OCI-LY7 (cell line): ENCODE measurements around the gene ADARB2. TPM values are rescaled to one million over a fixed set of nuclear protein-coding genes. Genes with fewer than 3 reads are reported as not detected.
A peak's percentile ranks its signal among the peaks of the same experiment; 100 is the strongest.

Experiments
- BruUV-seq: library from RNA; stranded (reverse); fragments of 400-500 nt; replicated peaks from 2 replicates; lab custom pipeline; 2021; lab: Mats Ljungman, UMichigan
- CTCF ChIA-PET: fragments of 300-600 bp; sonication (Branson Sonifier 250); formaldehyde crosslinking; loops from one replicate; lab custom pipeline; 2022; ENCODE audit warnings: antibody characterized with exemption; ENCODE audit not compliant: unreplicated experiment; lab: Charles Lee
- POLR2A ChIA-PET: fragments of 300-600 bp; sonication (Branson Sonifier 250); formaldehyde crosslinking; loops from one replicate; lab custom pipeline; 2022; ENCODE audit warnings: antibody characterized with exemption; lab: Charles Lee
- DNase-seq: peaks from one replicate; pipeline ENCODE4 v3.0.0-alpha.2; 2015; ENCODE audit warnings: low spot score
- H2AFZ ChIP-seq: fragments of 200-600 bp; sonication (generic), shearing (Covaris generic); 2 replicates; pipeline ENCODE4 v1.6.1; 2014; ENCODE audit warnings: mild to moderate bottlenecking, antibody characterized with exemption, low read length, moderate library complexity
- H3K27ac ChIP-seq: fragments of 200-600 bp; sonication (generic); 2 replicates; pipeline ENCODE4 v1.5.1; 2014; ENCODE audit warnings: mixed run types, low read depth, mild to moderate bottlenecking, moderate library complexity, low read length, inconsistent platforms; ENCODE audit not compliant: poor library complexity, severe bottlenecking
- H3K36me3 ChIP-seq: fragments of 200-600 bp; sonication (generic); 2 replicates; pipeline ENCODE4 v1.6.1; 2014; ENCODE audit warnings: mild to moderate bottlenecking, antibody characterized with exemption, low read length, moderate library complexity, mixed read lengths; ENCODE audit not compliant: insufficient read depth
- H3K4me1 ChIP-seq: fragments of 200-600 bp; sonication (generic); 2 replicates; pipeline ENCODE4 v1.5.1; 2014; ENCODE audit warnings: mild to moderate bottlenecking, low read length; ENCODE audit not compliant: insufficient read depth, poor library complexity, severe bottlenecking
- H3K4me2 ChIP-seq: fragments of 200-600 bp; sonication (generic); 2 replicates; pipeline ENCODE4 v1.6.1; 2014; ENCODE audit warnings: mild to moderate bottlenecking, low read length
- H3K4me3 ChIP-seq: fragments of 200-600 bp; sonication (generic); 2 replicates; pipeline ENCODE4 v1.5.1; 2014; ENCODE audit warnings: mild to moderate bottlenecking, low read depth, low read length; ENCODE audit not compliant: poor library complexity, severe bottlenecking
- H3K79me2 ChIP-seq: fragments of 200-600 bp; sonication (generic); 2 replicates; pipeline ENCODE4 v1.6.1; 2016; ENCODE audit warnings: low read depth, mild to moderate bottlenecking, low read length, moderate library complexity, mixed read lengths; ENCODE audit not compliant: insufficient read depth
- H3K9me2 ChIP-seq: fragments of 200-600 bp; sonication (generic); 2 replicates; pipeline ENCODE4 v1.6.1; 2016; ENCODE audit warnings: mild to moderate bottlenecking, low read length, mixed read lengths; ENCODE audit not compliant: insufficient read depth
- H3K9me3 ChIP-seq: fragments of 200-600 bp; sonication (generic); 2 replicates; pipeline ENCODE4 v1.6.1; 2014; ENCODE audit warnings: mild to moderate bottlenecking, mixed run types, low read length, mixed read lengths
- H4K20me1 ChIP-seq: fragments of 200-600 bp; sonication (generic); 2 replicates; pipeline ENCODE4 v1.6.1; 2014; ENCODE audit warnings: mild to moderate bottlenecking, antibody characterized with exemption, low read length, moderate library complexity, mixed read lengths; ENCODE audit not compliant: insufficient read depth
- CTCF ChIP-seq: fragments of 200-600 bp; sonication (generic); conservative IDR thresholded peaks from 2 replicates; pipeline ENCODE4 v1.5.1; 2014; ENCODE audit warnings: mild to moderate bottlenecking, antibody characterized with exemption, low read length, moderate library complexity, mixed read lengths
- EZH2phosphoT487 ChIP-seq: fragments of 200-600 bp; sonication (generic); IDR thresholded peaks from 2 replicates; pipeline ENCODE4 v1.6.1; 2018; ENCODE audit warnings: low read depth, borderline replicate concordance, mild to moderate bottlenecking, mixed run types, antibody characterized with exemption, low read length, moderate library complexity, mixed read lengths
- intact Hi-C: fragments of 100-400 bp; cut with micrococcal nuclease; formaldehyde crosslinking; loops from one replicate; pipeline ENCODE4 v1.10.0; 2022; ENCODE audit not compliant: unreplicated experiment
- total RNA-seq, 2 experiments: library from RNA; depleted of rRNA in 1 of 2; stranded (reverse); fragments of >200 nt in 1 of 2; shearing (Covaris generic) in 1 of 2; gene quantifications; 2 replicates each; pipeline ENCODE4 v1.2.3, GENCODE V29; 2014 to 2022

ADARB2 gene
- total RNA-seq, 2 experiments from 2014 or later = 0.03 TPM; not detected in 1

- Histone ChIP-seq H3K4me1 (no peaks in the 10 kb centered on the region), H3K4me3 (no peak overlapping the region), H3K79me2 (no peaks in the 10 kb centered on the region), H2AFZ (no peak overlapping the region), H3K36me3 (no peaks in the 10 kb centered on the region), H3K27ac (no peak overlapping the region), H3K9me2 (no peaks in the 10 kb centered on the region), H3K9me3 (no peaks in the 10 kb centered on the region), H4K20me1 (no peaks in the 10 kb centered on the region), H3K4me2 (no peak overlapping the region)
- intact Hi-C loops = no loop called here
- ChIA-PET CTCF (no interaction called here), POLR2A (no interaction called here)
- DNase-seq = no peak
- TF ChIP-seq CTCF (0 out of 2 replicates have a peak, but pooled peaks have one; percentile 19), EZH2phosphoT487 (no peak)
- no TSS peak for BruUV-seq
Measured at GRCh38 chr10:1698185-1698584, 39.1 kb downstream of the ADARB2 start.

DNA sequence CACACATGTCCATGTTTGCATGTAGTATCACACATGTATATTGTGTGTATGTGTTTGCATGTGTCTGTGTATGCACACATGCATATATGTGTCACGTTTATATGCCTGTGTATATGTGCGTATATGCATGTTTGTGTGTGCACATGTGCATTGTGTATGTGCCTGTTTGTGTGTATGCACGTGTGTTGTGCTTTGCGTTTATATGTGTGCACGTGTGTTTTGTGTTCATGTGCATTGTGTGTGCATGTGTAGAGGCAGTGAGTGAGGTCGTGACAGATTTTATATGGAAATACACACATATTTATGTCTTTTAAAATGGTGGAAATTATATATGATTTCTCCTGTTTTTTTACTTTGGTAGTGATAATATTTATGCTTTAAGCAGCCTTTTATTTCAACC is 41.2 kb downstream of the ADARB2 start:
- H3K27ac ChIP-seq = no peak overlapping the region
- H3K36me3 ChIP-seq = no peaks in the 10 kb centered on the region
- no peak overlapping the region for H3K4me2 ChIP-seq
- TF ChIP-seq EZH2phosphoT487 = no peak
- no peak for TF ChIP-seq CTCF
- no peaks in the 10 kb centered on the region for H3K9me3 ChIP-seq
- H3K9me2 ChIP-seq = no peaks in the 10 kb centered on the region
- H4K20me1 ChIP-seq = no peaks in the 10 kb centered on the region
- H2AFZ ChIP-seq = no peak overlapping the region
- no peaks in the 10 kb centered on the region for H3K4me1 ChIP-seq
- no peaks in the 10 kb centered on the region for H3K79me2 ChIP-seq
- no peak for DNase-seq
- no peak overlapping the region for H3K4me3 ChIP-seq
- intact Hi-C loops = no loop called here
- CTCF ChIA-PET = no interaction called here
- BruUV-seq = no TSS peak
- POLR2A ChIA-PET = no interaction called here

GRCh38 chr10:1690086-1690485 is 47.2 kb downstream of the ADARB2 start:
- Histone ChIP-seq H3K79me2 (no peaks in the 10 kb centered on the region), H3K36me3 (no peaks in the 10 kb centered on the region), H4K20me1 (no peaks in the 10 kb centered on the region), H2AFZ (no peak overlapping the region), H3K9me2 (no peaks in the 10 kb centered on the region), H3K4me3 (no peak overlapping the region), H3K4me2 (no peak overlapping the region), H3K4me1 (no peaks in the 10 kb centered on the region), H3K27ac (no peak overlapping the region), H3K9me3 (no peaks in the 10 kb centered on the region)
- no TSS peak for BruUV-seq
- TF ChIP-seq CTCF (no peak), EZH2phosphoT487 (no peak)
- intact Hi-C loops = no loop called here
- CTCF ChIA-PET = no interaction called here
- POLR2A ChIA-PET = no interaction called here
- DNase-seq = no peak
